HepG2 (cell line): ENCODE results near the gene CALD1. TPM values are rescaled to one million over a fixed set of nuclear protein-coding genes. Genes with fewer than 3 reads are reported as not detected.

Experiments used
- HNRNPLL ChIP-seq: fragments of 200-400 bp; formaldehyde crosslinking; IDR thresholded peaks from 2 replicates; pipeline ENCODE4 v1.6.1; 2017; ENCODE audit warnings: mild to moderate bottlenecking, low read depth, low read length; ENCODE audit not compliant: poor library complexity, severe bottlenecking
- ISL2 ChIP-seq: sonication (generic); formaldehyde crosslinking; IDR thresholded peaks from 2 replicates; pipeline ENCODE4 v1.5.0; 2020; ENCODE audit warnings: missing genetic modification reagents
- MTA1 ChIP-seq: sonication (generic); formaldehyde crosslinking; IDR thresholded peaks from 2 replicates; pipeline ENCODE4 v1.4.0; 2020; ENCODE audit warnings: missing genetic modification reagents, mild to moderate bottlenecking, borderline replicate concordance
- MXI1 ChIP-seq: IDR thresholded peaks from 3 replicates; pipeline ENCODE4 v1.6.1; 2012; ENCODE audit warnings: low read depth, low read length, inconsistent platforms, borderline replicate concordance
- SAFB2 ChIP-seq: sonication (generic); formaldehyde crosslinking; IDR thresholded peaks from 2 replicates; pipeline ENCODE4 v1.5.1; 2020; ENCODE audit warnings: missing genetic modification reagents, low read depth, mild to moderate bottlenecking, borderline replicate concordance
- SKI ChIP-seq: fragments of 450-650 bp; IDR thresholded peaks from one replicate; pipeline ENCODE4 v1.6.1; 2018; ENCODE audit warnings: mild to moderate bottlenecking; ENCODE audit not compliant: partially characterized antibody
- YEATS2 ChIP-seq: sonication (generic); formaldehyde crosslinking; IDR thresholded peaks from 2 replicates; pipeline ENCODE4 v1.4.0; 2020; ENCODE audit warnings: missing genetic modification reagents, borderline replicate concordance
- YEATS4 ChIP-seq: sonication (generic); formaldehyde crosslinking; IDR thresholded peaks from 2 replicates; pipeline ENCODE4 v1.4.0; 2020; ENCODE audit warnings: missing genetic modification reagents, borderline replicate concordance
- ZEB1 ChIP-seq: IDR thresholded peaks from 2 replicates; pipeline ENCODE4 v1.6.1; 2012; ENCODE audit warnings: mild to moderate bottlenecking, low read depth, inconsistent platforms; ENCODE audit not compliant: insufficient replicate concordance
- ZNF510 ChIP-seq: sonication (generic); formaldehyde crosslinking; IDR thresholded peaks from 2 replicates; pipeline ENCODE4 v1.4.0; 2020; ENCODE audit warnings: low read depth, mild to moderate bottlenecking, missing genetic modification reagents
- ZNF607 ChIP-seq: sonication (generic); formaldehyde crosslinking; IDR thresholded peaks from 2 replicates; pipeline ENCODE4 v1.5.1; 2020; ENCODE audit warnings: missing genetic modification reagents, mild to moderate bottlenecking, borderline replicate concordance
- ZNF879 ChIP-seq: sonication (generic); formaldehyde crosslinking; IDR thresholded peaks from 2 replicates; pipeline ENCODE4 v1.8.1; 2023; ENCODE audit warnings: missing genetic modification reagents
- polyA plus RNA-seq, 8 experiments: library from polyadenylated mRNA; depleted of rRNA in 3 of 8; stranded (reverse) in 7 of 8; unstranded in 1 of 8; fragments of >200 nt; fragmentation: Illumina TruSeq in 4 of 8; extraction: Trizol in 4 of 8; gene quantifications; 2 replicates each; pipeline versions ENCODE4 v1.2.1 to v1.2.3, GENCODE V29; 2011 to 2016; ENCODE audit warnings: low read depth in 4 of 8, missing spikeins in 1 of 8, mixed read lengths in 1 of 8; ENCODE audit not compliant: insufficient read depth in 1 of 8
- total RNA-seq, 5 experiments: library from RNA; depleted of rRNA; stranded (reverse); fragments of >200 nt; fragmentation: Illumina TruSeq; extraction: Trizol; gene quantifications; 2 replicates each; pipeline ENCODE4 v1.2.3, GENCODE V29; 2016; ENCODE audit warnings: low read depth in 1 of 5
- TF ChIP-seq, protein P1 (sequence below): sonication (generic); formaldehyde crosslinking; IDR thresholded peaks from 2 replicates; pipeline ENCODE4 v1.8.0; 2022; ENCODE audit warnings: missing genetic modification reagents, mild to moderate bottlenecking, moderate library complexity, borderline replicate concordance
- TF ChIP-seq, protein P2 (sequence below): fragments of 450-650 bp; IDR thresholded peaks from 2 replicates; pipeline ENCODE4 v1.6.1; 2016
- TF ChIP-seq, protein P3 (sequence below): sonication (generic); formaldehyde crosslinking; IDR thresholded peaks from 2 replicates; pipeline ENCODE4 v1.5.0; 2020; ENCODE audit warnings: mild to moderate bottlenecking, missing genetic modification reagents, borderline replicate concordance

Gene CALD1
- total and polyA plus RNA-seq, 2 of the 13 experiments (the other 11 are each of a cell fraction or from before 2014, with no cell fraction given): 53.0 to 112 TPM

DNA sequence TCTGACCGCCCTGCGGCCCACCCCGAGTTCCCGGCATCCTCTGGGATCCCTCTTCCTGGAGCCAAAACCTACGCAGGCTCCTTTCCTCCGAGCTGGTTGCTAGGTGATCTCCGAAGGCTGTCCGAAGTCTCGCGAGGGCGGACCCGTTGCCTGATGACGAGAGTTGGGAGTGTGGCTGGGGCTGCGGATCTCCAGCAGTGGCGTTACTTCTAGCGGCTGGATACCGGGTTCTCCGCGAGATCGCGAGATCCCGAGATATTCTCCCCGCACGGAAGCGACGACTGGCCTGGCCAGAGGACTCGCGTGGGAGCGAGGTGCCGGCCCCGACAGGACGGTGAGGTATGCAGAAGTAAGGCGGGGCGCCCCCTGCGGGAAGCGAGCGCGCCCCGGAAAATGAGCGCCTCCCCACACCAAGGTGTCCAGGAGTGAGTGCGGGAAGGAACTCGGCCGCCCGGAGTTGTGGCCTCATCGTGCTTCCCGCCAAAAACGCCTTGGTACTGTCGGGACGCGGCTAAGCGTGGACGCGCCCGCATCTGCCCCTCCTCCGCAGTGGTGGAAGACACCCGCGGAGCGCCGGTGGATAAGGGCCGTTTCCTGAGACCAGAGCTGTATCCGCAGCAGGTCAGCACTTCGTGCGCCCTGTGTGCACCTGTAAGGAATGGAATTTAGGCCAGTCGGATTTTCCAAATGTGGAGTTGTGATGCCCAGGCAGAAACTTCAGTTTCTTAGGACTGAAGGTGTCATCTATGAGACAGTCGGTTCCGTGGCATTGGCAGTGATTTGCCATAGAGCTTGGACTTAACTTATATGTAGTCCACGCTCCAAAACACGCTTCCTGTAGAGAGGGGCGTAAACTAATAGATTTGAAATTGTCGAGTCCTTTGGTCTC, 207.2 kb downstream of the CALD1 start, which contains the start of gene AGBL3 (continued):
- TF ChIP-seq, protein P1, sequence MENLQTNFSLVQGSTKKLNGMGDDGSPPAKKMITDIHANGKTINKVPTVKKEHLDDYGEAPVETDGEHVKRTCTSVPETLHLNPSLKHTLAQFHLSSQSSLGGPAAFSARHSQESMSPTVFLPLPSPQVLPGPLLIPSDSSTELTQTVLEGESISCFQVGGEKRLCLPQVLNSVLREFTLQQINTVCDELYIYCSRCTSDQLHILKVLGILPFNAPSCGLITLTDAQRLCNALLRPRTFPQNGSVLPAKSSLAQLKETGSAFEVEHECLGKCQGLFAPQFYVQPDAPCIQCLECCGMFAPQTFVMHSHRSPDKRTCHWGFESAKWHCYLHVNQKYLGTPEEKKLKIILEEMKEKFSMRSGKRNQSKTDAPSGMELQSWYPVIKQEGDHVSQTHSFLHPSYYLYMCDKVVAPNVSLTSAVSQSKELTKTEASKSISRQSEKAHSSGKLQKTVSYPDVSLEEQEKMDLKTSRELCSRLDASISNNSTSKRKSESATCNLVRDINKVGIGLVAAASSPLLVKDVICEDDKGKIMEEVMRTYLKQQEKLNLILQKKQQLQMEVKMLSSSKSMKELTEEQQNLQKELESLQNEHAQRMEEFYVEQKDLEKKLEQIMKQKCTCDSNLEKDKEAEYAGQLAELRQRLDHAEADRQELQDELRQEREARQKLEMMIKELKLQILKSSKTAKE: no peak
- TF ChIP-seq, protein P2, sequence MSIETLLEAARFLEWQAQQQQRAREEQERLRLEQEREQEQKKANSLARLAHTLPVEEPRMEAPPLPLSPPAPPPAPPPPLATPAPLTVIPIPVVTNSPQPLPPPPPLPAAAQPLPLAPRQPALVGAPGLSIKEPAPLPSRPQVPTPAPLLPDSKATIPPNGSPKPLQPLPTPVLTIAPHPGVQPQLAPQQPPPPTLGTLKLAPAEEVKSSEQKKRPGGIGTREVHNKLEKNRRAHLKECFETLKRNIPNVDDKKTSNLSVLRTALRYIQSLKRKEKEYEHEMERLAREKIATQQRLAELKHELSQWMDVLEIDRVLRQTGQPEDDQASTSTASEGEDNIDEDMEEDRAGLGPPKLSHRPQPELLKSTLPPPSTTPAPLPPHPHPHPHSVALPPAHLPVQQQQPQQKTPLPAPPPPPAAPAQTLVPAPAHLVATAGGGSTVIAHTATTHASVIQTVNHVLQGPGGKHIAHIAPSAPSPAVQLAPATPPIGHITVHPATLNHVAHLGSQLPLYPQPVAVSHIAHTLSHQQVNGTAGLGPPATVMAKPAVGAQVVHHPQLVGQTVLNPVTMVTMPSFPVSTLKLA: no peak
- peak; percentile 70 for TF ChIP-seq HNRNPLL
- peak; percentile 74 for TF ChIP-seq ZNF607
- TF ChIP-seq SKI: peak; percentile 32
- TF ChIP-seq MTA1 (CRISPR knock-in tag): peak; percentile 94
- TF ChIP-seq ISL2 (CRISPR knock-in tag): peak; percentile 51
- peak; percentile 72 for TF ChIP-seq YEATS2 (CRISPR knock-in tag)
- peak; percentile 58 for TF ChIP-seq ZEB1
- peak; percentile 62; the same call in 1 of the 2 replicates for TF ChIP-seq YEATS4 (CRISPR knock-in tag)
- TF ChIP-seq, protein P3, sequence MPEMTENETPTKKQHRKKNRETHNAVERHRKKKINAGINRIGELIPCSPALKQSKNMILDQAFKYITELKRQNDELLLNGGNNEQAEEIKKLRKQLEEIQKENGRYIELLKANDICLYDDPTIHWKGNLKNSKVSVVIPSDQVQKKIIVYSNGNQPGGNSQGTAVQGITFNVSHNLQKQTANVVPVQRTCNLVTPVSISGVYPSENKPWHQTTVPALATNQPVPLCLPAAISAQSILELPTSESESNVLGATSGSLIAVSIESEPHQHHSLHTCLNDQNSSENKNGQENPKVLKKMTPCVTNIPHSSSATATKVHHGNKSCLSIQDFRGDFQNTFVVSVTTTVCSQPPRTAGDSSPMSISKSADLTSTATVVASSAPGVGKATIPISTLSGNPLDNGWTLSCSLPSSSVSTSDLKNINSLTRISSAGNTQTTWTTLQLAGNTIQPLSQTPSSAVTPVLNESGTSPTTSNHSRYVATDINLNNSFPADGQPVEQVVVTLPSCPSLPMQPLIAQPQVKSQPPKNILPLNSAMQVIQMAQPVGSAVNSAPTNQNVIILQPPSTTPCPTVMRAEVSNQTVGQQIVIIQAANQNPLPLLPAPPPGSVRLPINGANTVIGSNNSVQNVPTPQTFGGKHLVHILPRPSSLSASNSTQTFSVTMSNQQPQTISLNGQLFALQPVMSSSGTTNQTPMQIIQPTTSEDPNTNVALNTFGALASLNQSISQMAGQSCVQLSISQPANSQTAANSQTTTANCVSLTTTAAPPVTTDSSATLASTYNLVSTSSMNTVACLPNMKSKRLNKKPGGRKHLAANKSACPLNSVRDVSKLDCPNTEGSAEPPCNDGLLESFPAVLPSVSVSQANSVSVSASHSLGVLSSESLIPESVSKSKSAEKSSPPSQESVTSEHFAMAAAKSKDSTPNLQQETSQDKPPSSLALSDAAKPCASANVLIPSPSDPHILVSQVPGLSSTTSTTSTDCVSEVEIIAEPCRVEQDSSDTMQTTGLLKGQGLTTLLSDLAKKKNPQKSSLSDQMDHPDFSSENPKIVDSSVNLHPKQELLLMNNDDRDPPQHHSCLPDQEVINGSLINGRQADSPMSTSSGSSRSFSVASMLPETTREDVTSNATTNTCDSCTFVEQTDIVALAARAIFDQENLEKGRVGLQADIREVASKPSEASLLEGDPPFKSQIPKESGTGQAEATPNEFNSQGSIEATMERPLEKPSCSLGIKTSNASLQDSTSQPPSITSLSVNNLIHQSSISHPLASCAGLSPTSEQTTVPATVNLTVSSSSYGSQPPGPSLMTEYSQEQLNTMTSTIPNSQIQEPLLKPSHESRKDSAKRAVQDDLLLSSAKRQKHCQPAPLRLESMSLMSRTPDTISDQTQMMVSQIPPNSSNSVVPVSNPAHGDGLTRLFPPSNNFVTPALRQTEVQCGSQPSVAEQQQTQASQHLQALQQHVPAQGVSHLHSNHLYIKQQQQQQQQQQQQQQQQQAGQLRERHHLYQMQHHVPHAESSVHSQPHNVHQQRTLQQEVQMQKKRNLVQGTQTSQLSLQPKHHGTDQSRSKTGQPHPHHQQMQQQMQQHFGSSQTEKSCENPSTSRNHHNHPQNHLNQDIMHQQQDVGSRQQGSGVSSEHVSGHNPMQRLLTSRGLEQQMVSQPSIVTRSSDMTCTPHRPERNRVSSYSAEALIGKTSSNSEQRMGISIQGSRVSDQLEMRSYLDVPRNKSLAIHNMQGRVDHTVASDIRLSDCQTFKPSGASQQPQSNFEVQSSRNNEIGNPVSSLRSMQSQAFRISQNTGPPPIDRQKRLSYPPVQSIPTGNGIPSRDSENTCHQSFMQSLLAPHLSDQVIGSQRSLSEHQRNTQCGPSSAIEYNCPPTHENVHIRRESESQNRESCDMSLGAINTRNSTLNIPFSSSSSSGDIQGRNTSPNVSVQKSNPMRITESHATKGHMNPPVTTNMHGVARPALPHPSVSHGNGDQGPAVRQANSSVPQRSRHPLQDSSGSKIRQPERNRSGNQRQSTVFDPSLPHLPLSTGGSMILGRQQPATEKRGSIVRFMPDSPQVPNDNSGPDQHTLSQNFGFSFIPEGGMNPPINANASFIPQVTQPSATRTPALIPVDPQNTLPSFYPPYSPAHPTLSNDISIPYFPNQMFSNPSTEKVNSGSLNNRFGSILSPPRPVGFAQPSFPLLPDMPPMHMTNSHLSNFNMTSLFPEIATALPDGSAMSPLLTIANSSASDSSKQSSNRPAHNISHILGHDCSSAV (CRISPR knock-in tag): 0 out of 2 replicates have a peak, but pooled peaks have one; percentile 47
- TF ChIP-seq SAFB2 (CRISPR knock-in tag): no peak
- peak; percentile 45; the same call in 1 of the 3 replicates for TF ChIP-seq MXI1
- TF ChIP-seq ZNF879 (CRISPR knock-in tag): peak; percentile 75; the same call in 1 of the 2 replicates
- TF ChIP-seq ZNF510: peak; percentile 94; the same call in 1 of the 2 replicates
